Liver (tissue), 9 donors: Measurements from ENCODE around the gene LMOD3. TPM values are rescaled to one million over a fixed set of nuclear protein-coding genes. Genes with fewer than 3 reads are reported as not detected.

Experiments
- DNase-seq: peaks from one replicate; pipeline ENCODE4 v3.0.0-alpha.2; 2017; ENCODE audit warnings: low spot score
- H3K27ac ChIP-seq, 2 donors: one replicate each; pipeline ENCODE4 v1.7.0; 2013; ENCODE audit warnings: inconsistent platforms in 2 of 2, low read length in 2 of 2, control low read depth in 1 of 2, low read depth in 1 of 2, mild to moderate bottlenecking in 1 of 2
- H3K27me3 ChIP-seq, 4 donors: one replicate each; pipeline versions ENCODE4 v1.6.1 to v1.7.0; 2013; ENCODE audit warnings: low read length in 3 of 4, inconsistent platforms in 1 of 4, mild to moderate bottlenecking in 1 of 4, moderate library complexity in 1 of 4; ENCODE audit not compliant: control insufficient read depth in 4 of 4, insufficient read depth in 4 of 4
- H3K36me3 ChIP-seq, 4 donors: one replicate each; pipeline versions ENCODE4 v1.6.1 to v1.7.0; 2013; ENCODE audit warnings: low read length in 3 of 4, mild to moderate bottlenecking in 3 of 4, low read depth in 1 of 4, moderate library complexity in 1 of 4; ENCODE audit not compliant: control insufficient read depth in 4 of 4, insufficient read depth in 3 of 4
- H3K4me1 ChIP-seq, 4 donors: one replicate each; pipeline versions ENCODE4 v1.6.1 to v1.7.0; 2013; ENCODE audit warnings: low read length in 3 of 4, mild to moderate bottlenecking in 3 of 4, moderate library complexity in 1 of 4; ENCODE audit not compliant: control insufficient read depth in 4 of 4, insufficient read depth in 4 of 4
- H3K4me3 ChIP-seq, 3 donors: one replicate each; pipeline versions ENCODE4 v1.6.1 to v1.7.0; 2013; ENCODE audit warnings: low read length in 3 of 3, control low read depth in 1 of 3, low read depth in 1 of 3, mild to moderate bottlenecking in 1 of 3
- H3K9ac ChIP-seq, 2 donors: one replicate each; pipeline ENCODE4 v1.7.0; 2013; ENCODE audit warnings: low read length in 2 of 2, mild to moderate bottlenecking in 2 of 2, moderate library complexity in 2 of 2, control low read depth in 1 of 2, low read depth in 1 of 2
- H3K9me3 ChIP-seq, 4 donors: one replicate each; pipeline versions ENCODE4 v1.6.1 to v1.7.0; 2013; ENCODE audit warnings: low read length in 3 of 4; ENCODE audit not compliant: control insufficient read depth in 4 of 4
- CTCF ChIP-seq: fragments of 150-350 bp; IDR thresholded peaks from 2 replicates; pipeline ENCODE4 v1.5.1; 2017; ENCODE audit warnings: improper control_type of control experiment, low read depth, low read length; ENCODE audit not compliant: missing input control
- EGR1 ChIP-seq, 2 donors: IDR thresholded peaks; 2 replicates each; pipeline ENCODE4 v1.6.1; 2016 to 2018; ENCODE audit warnings: antibody characterized with exemption in 2 of 2, low read depth in 2 of 2
- FOXA1 ChIP-seq: IDR thresholded peaks from 2 replicates; pipeline ENCODE4 v1.6.1; 2016; ENCODE audit warnings: antibody characterized with exemption
- FOXA2 ChIP-seq: IDR thresholded peaks from 2 replicates; pipeline ENCODE4 v1.6.1; 2016; ENCODE audit warnings: antibody characterized with exemption
- GABPA ChIP-seq, 2 donors: IDR thresholded peaks in 1 of 2; conservative IDR thresholded peaks in 1 of 2; 2 replicates each; pipeline ENCODE4 v1.6.1; 2016; ENCODE audit warnings: antibody characterized with exemption in 2 of 2, mild to moderate bottlenecking in 1 of 2, moderate library complexity in 1 of 2
- HNF4G ChIP-seq: IDR thresholded peaks from 2 replicates; pipeline ENCODE4 v1.6.1; 2016; ENCODE audit warnings: antibody characterized with exemption
- JUND ChIP-seq, 2 donors: IDR thresholded peaks; 2 replicates each; pipeline ENCODE4 v1.6.1; 2016; ENCODE audit warnings: antibody characterized with exemption in 2 of 2
- NR2F2 ChIP-seq: IDR thresholded peaks from 2 replicates; pipeline ENCODE4 v1.6.1; 2016; ENCODE audit warnings: antibody characterized with exemption
- RAD21 ChIP-seq, 2 donors: IDR thresholded peaks; 2 replicates each; pipeline ENCODE4 v1.6.1; 2016; ENCODE audit warnings: antibody characterized with exemption in 2 of 2, mild to moderate bottlenecking in 2 of 2
- RXRA ChIP-seq, 2 donors: IDR thresholded peaks; 2 replicates each; pipeline ENCODE4 v1.6.1; 2017 to 2018; ENCODE audit warnings: antibody characterized with exemption in 2 of 2, mild to moderate bottlenecking in 1 of 2
- SP1 ChIP-seq: IDR thresholded peaks from 2 replicates; pipeline ENCODE4 v1.6.1; 2018; ENCODE audit warnings: antibody characterized with exemption, mild to moderate bottlenecking
- TAF1 ChIP-seq: conservative IDR thresholded peaks from 2 replicates; pipeline ENCODE4 v1.6.1; 2016; ENCODE audit warnings: antibody characterized with exemption, mild to moderate bottlenecking
- YY1 ChIP-seq: IDR thresholded peaks from 2 replicates; pipeline ENCODE4 v1.6.1; 2016; ENCODE audit warnings: antibody characterized with exemption, mild to moderate bottlenecking
- WGBS: extraction: QIAGEN DNeasy Blood & Tissue Kit; methylation state at CpG from one replicate; pipeline ENCODE4 v1.1.7; 2013; 5-methylcytosine and 5-hydroxymethylcytosine counted together
- polyA plus RNA-seq, 2 donors: library from polyadenylated mRNA; stranded (reverse) in 1 of 2; unstranded in 1 of 2; fragments of 200-250 nt in 1 of 2; fragments of >200 nt in 1 of 2; fragmentation: Nextera tagmentation in 1 of 2; extraction: Ambion mirVana in 1 of 2; gene quantifications; one replicate each; pipeline versions ENCODE4 v1.2.1 to v1.2.3, GENCODE V29; 2013 to 2015
- total RNA-seq, 2 donors: library from RNA; depleted of rRNA; stranded (reverse); fragments of >200 nt; gene quantifications; one replicate each; pipeline ENCODE4 v1.2.3, GENCODE V29; 2014
- TF ChIP-seq, protein P1 (sequence below): IDR thresholded peaks from 2 replicates; pipeline ENCODE4 v1.6.1; 2016; ENCODE audit warnings: antibody characterized with exemption
- TF ChIP-seq, protein P2 (sequence below): IDR thresholded peaks from 2 replicates; pipeline ENCODE4 v1.6.1; 2016; ENCODE audit warnings: antibody characterized with exemption
- TF ChIP-seq, protein P3 (sequence below): IDR thresholded peaks from 2 replicates; pipeline ENCODE4 v1.6.1; 2016; ENCODE audit warnings: antibody characterized with exemption
- TF ChIP-seq, protein P4 (sequence below): IDR thresholded peaks from 2 replicates; pipeline ENCODE4 v1.6.1; 2016; ENCODE audit warnings: antibody characterized with exemption, mild to moderate bottlenecking
- donor health status: healthy.
- donor health status: healthy.
- donor health status: healthy.
- donor health status: healthy.
- donor health status: healthy.

Gene LMOD3
- total and polyA plus RNA-seq, 4 donors = 0.02 to 0.04 TPM; not detected in 2

DNA sequence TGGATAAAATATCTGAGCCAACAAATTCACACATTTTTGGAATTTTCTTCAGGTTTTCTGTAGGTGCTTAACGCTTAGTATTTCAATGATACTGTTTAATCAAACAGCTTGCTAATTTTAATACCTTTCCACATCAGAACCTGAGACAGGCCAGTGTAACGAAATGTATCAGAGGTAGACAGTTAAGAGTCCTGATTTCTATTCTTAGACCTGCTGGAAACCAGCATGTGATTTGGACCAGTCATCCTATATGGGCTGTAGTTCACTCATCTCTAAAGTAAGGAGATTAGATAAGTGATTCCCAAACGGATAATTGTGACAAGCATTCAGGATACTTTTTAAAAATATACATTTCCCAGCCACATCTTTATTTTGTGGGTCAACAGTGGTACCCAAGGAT is 19.3 kb downstream of the LMOD3 start:
- TF ChIP-seq JUND (IDR thresholded peaks at IDR 0.05) (no peak), TAF1 (no peak), YY1 (no peak)
- Histone ChIP-seq H3K9me3 (no peaks in the 10 kb centered on the region), H3K4me3 (no peak overlapping the region), H3K27me3 (no peaks in the 10 kb centered on the region), H3K4me1 (peaks cover 0 to 2% (median 0%) of the 10 kb centered on the region in 4 donors), H3K9ac (no peak overlapping the region), H3K36me3 (peaks cover 0 to 28% (median 17%) of the 10 kb centered on the region in 4 donors), H3K27ac (no peak overlapping the region)
- DNase-seq = no peak
- 94% methylated on average over 3 of the region's 3 CpGs for WGBS

DNA sequence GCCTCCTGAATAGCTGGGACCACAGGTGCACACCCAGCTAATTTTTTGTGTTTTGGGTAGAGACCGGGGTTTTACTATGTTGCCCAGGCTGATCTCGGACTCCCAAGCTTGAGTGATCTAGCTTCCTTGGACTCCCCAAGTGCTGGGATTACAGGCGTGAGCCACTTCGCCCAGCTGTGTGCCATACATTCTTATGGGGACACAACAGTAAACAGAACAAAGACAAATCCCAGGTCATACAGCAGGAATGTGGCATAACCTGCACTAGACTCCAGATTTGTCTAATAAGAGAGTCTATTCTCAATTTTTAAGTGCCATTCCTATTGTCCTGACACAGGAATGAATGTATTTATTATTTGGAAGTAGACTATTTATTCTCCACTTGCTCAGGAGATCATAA is 20.0 kb downstream of the LMOD3 start:
- no peak overlapping the region for H3K27ac ChIP-seq
- DNase-seq = no peak
- H3K36me3 ChIP-seq = peaks cover 0 to 28% (median 17%) of the 10 kb centered on the region in 4 donors
- H3K9me3 ChIP-seq = no peaks in the 10 kb centered on the region
- H3K4me1 ChIP-seq = peaks cover 0 to 2% (median 0%) of the 10 kb centered on the region in 4 donors
- H3K4me3 ChIP-seq = no peak overlapping the region
- H3K9ac ChIP-seq = no peak overlapping the region
- H3K27me3 ChIP-seq = no peaks in the 10 kb centered on the region
- 94% methylated on average over 4 of the region's 4 CpGs for WGBS
- TF ChIP-seq, protein P1, sequence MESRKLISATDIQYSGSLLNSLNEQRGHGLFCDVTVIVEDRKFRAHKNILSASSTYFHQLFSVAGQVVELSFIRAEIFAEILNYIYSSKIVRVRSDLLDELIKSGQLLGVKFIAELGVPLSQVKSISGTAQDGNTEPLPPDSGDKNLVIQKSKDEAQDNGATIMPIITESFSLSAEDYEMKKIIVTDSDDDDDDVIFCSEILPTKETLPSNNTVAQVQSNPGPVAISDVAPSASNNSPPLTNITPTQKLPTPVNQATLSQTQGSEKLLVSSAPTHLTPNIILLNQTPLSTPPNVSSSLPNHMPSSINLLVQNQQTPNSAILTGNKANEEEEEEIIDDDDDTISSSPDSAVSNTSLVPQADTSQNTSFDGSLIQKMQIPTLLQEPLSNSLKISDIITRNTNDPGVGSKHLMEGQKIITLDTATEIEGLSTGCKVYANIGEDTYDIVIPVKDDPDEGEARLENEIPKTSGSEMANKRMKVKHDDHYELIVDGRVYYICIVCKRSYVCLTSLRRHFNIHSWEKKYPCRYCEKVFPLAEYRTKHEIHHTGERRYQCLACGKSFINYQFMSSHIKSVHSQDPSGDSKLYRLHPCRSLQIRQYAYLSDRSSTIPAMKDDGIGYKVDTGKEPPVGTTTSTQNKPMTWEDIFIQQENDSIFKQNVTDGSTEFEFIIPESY = no peak
- TF ChIP-seq, protein P2, sequence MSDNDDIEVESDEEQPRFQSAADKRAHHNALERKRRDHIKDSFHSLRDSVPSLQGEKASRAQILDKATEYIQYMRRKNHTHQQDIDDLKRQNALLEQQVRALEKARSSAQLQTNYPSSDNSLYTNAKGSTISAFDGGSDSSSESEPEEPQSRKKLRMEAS = no peak
- TF ChIP-seq YY1 = no peak
- no peak for TF ChIP-seq EGR1 (IDR thresholded peaks at IDR 0.05; ENCODE audit: low read depth in 2 of 2)
- TF ChIP-seq HNF4G = no peak
- TF ChIP-seq CTCF = no peak
- TF ChIP-seq JUND (IDR thresholded peaks at IDR 0.05) = no peak
- TF ChIP-seq FOXA1 = no peak
- no peak for TF ChIP-seq GABPA (IDR thresholded peaks at IDR 0.05 in 1 of 2, conservative IDR thresholded peaks at IDR 0.05 in 1 of 2)
- TF ChIP-seq SP1 = no peak
- no peak for TF ChIP-seq RAD21 (IDR thresholded peaks at IDR 0.05)
- no peak for TF ChIP-seq TAF1
- TF ChIP-seq, protein P3, sequence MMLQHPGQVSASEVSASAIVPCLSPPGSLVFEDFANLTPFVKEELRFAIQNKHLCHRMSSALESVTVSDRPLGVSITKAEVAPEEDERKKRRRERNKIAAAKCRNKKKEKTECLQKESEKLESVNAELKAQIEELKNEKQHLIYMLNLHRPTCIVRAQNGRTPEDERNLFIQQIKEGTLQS = no peak

GRCh38 chr3:69099576-69099975 is 22.8 kb downstream of the LMOD3 start:
- Histone ChIP-seq H3K4me3 (no peak overlapping the region), H3K27ac (no peak overlapping the region), H3K27me3 (no peaks in the 10 kb centered on the region), H3K36me3 (peaks cover 0 to 21% (median 14%) of the 10 kb centered on the region in 4 donors), H3K9ac (no peak overlapping the region), H3K4me1 (peaks cover 0 to 2% (median 0%) of the 10 kb centered on the region in 4 donors), H3K9me3 (no peaks in the 10 kb centered on the region)
- DNase-seq = no peak
- WGBS = 92% methylated on average over 4 of the region's 4 CpGs
- no peak for TF ChIP-seq NR2F2
- no peak for TF ChIP-seq RXRA (IDR thresholded peaks at IDR 0.05)
- TF ChIP-seq, protein P1 = no peak
- TF ChIP-seq SP1 = no peak
- TF ChIP-seq, protein P4, sequence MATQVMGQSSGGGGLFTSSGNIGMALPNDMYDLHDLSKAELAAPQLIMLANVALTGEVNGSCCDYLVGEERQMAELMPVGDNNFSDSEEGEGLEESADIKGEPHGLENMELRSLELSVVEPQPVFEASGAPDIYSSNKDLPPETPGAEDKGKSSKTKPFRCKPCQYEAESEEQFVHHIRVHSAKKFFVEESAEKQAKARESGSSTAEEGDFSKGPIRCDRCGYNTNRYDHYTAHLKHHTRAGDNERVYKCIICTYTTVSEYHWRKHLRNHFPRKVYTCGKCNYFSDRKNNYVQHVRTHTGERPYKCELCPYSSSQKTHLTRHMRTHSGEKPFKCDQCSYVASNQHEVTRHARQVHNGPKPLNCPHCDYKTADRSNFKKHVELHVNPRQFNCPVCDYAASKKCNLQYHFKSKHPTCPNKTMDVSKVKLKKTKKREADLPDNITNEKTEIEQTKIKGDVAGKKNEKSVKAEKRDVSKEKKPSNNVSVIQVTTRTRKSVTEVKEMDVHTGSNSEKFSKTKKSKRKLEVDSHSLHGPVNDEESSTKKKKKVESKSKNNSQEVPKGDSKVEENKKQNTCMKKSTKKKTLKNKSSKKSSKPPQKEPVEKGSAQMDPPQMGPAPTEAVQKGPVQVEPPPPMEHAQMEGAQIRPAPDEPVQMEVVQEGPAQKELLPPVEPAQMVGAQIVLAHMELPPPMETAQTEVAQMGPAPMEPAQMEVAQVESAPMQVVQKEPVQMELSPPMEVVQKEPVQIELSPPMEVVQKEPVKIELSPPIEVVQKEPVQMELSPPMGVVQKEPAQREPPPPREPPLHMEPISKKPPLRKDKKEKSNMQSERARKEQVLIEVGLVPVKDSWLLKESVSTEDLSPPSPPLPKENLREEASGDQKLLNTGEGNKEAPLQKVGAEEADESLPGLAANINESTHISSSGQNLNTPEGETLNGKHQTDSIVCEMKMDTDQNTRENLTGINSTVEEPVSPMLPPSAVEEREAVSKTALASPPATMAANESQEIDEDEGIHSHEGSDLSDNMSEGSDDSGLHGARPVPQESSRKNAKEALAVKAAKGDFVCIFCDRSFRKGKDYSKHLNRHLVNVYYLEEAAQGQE = no peak
- TF ChIP-seq FOXA1 = no peak
- no peak for TF ChIP-seq FOXA2
- TF ChIP-seq, protein P3 = no peak
- no peak for TF ChIP-seq JUND (IDR thresholded peaks at IDR 0.05)
- TF ChIP-seq RAD21 (IDR thresholded peaks at IDR 0.05) = no peak
